Measurements from ENCODE around the gene RNF181.
A peak's percentile ranks its signal among the peaks of the same experiment; 100 is the strongest.

The RNF181 gene

DNA sequence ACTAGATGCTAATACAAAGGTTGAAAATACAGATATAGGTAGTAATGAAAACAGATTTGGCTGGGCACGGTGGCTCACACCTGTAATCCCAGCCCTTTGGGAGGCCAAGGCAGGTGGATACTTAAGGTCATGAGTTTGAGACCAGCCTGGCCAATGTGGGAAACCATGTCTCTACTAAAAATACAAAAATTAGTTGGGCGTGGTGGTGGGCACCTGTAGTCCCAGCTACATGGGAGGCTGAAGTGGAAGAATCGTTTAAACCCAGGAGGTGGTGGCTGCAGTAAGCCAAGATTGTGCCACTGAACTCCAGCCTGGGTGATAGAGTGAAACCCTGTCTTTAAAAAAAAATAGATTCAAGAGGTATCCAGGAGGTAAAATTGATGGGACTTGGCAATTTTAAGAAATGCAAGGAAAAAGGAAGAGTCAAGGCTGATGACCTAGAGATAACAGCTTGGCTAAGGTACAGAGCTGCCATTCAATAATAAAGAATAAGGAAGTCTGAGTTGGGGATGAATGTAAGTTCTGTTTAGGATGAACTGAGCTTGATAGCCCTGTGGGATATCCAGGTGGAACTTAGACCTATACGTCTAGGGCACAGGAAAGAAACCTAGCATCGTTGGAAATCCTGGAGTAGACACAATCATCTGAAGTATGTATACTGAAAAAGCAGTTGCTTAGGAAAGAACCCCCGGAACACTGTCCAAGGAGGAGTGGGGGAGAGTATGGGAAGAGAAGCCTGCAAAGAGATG lies 47.5 kb upstream of the RNF181 start:
- peak; percentile 14 for ATAC-seq
- TF ChIP-seq ARNTL (CRISPR knock-in tag; IDR thresholded peaks at IDR 0.05; ENCODE audit: borderline replicate concordance, low read depth) = no peak
- TF ChIP-seq, protein P1, sequence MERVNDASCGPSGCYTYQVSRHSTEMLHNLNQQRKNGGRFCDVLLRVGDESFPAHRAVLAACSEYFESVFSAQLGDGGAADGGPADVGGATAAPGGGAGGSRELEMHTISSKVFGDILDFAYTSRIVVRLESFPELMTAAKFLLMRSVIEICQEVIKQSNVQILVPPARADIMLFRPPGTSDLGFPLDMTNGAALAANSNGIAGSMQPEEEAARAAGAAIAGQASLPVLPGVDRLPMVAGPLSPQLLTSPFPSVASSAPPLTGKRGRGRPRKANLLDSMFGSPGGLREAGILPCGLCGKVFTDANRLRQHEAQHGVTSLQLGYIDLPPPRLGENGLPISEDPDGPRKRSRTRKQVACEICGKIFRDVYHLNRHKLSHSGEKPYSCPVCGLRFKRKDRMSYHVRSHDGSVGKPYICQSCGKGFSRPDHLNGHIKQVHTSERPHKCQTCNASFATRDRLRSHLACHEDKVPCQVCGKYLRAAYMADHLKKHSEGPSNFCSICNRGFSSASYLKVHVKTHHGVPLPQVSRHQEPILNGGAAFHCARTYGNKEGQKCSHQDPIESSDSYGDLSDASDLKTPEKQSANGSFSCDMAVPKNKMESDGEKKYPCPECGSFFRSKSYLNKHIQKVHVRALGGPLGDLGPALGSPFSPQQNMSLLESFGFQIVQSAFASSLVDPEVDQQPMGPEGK (CRISPR knock-in tag; IDR thresholded peaks at IDR 0.05; ENCODE audit: borderline replicate concordance) = no peak
- no peak for TF ChIP-seq ZFP30 (CRISPR knock-in tag; IDR thresholded peaks at IDR 0.05)
- no peak for TF ChIP-seq ESRRG (CRISPR knock-in tag; IDR thresholded peaks at IDR 0.05)
- TF ChIP-seq ISL1 (CRISPR knock-in tag; IDR thresholded peaks at IDR 0.05) = no peak
- TF ChIP-seq ZFP3 (CRISPR knock-in tag; IDR thresholded peaks at IDR 0.05) = no peak
- no peak for TF ChIP-seq ZNF70 (CRISPR knock-in tag; IDR thresholded peaks at IDR 0.05)
- TF ChIP-seq POU6F1 (CRISPR knock-in tag; IDR thresholded peaks at IDR 0.05; ENCODE audit: borderline replicate concordance, low read depth) = no peak
- TF ChIP-seq SNAI2 (CRISPR knock-in tag; IDR thresholded peaks at IDR 0.05) = no peak
- no peak for TF ChIP-seq ZNF565 (CRISPR knock-in tag; conservative IDR thresholded peaks at IDR 0.05; ENCODE audit: low read depth)
- no peak for TF ChIP-seq OSR1 (CRISPR knock-in tag; IDR thresholded peaks at IDR 0.05)
- TF ChIP-seq, protein P2, sequence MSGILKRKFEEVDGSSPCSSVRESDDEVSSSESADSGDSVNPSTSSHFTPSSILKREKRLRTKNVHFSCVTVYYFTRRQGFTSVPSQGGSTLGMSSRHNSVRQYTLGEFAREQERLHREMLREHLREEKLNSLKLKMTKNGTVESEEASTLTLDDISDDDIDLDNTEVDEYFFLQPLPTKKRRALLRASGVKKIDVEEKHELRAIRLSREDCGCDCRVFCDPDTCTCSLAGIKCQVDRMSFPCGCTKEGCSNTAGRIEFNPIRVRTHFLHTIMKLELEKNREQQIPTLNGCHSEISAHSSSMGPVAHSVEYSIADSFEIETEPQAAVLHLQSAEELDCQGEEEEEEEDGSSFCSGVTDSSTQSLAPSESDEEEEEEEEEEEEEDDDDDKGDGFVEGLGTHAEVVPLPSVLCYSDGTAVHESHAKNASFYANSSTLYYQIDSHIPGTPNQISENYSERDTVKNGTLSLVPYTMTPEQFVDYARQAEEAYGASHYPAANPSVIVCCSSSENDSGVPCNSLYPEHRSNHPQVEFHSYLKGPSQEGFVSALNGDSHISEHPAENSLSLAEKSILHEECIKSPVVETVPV (CRISPR knock-in tag; IDR thresholded peaks at IDR 0.05) = no peak
- TF ChIP-seq, protein P3, sequence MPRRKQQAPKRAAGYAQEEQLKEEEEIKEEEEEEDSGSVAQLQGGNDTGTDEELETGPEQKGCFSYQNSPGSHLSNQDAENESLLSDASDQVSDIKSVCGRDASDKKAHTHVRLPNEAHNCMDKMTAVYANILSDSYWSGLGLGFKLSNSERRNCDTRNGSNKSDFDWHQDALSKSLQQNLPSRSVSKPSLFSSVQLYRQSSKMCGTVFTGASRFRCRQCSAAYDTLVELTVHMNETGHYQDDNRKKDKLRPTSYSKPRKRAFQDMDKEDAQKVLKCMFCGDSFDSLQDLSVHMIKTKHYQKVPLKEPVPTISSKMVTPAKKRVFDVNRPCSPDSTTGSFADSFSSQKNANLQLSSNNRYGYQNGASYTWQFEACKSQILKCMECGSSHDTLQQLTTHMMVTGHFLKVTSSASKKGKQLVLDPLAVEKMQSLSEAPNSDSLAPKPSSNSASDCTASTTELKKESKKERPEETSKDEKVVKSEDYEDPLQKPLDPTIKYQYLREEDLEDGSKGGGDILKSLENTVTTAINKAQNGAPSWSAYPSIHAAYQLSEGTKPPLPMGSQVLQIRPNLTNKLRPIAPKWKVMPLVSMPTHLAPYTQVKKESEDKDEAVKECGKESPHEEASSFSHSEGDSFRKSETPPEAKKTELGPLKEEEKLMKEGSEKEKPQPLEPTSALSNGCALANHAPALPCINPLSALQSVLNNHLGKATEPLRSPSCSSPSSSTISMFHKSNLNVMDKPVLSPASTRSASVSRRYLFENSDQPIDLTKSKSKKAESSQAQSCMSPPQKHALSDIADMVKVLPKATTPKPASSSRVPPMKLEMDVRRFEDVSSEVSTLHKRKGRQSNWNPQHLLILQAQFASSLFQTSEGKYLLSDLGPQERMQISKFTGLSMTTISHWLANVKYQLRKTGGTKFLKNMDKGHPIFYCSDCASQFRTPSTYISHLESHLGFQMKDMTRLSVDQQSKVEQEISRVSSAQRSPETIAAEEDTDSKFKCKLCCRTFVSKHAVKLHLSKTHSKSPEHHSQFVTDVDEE (CRISPR knock-in tag; IDR thresholded peaks at IDR 0.05) = no peak
- no peak for TF ChIP-seq CREB5 (CRISPR knock-in tag; IDR thresholded peaks at IDR 0.05; ENCODE audit: low read depth)

DNA sequence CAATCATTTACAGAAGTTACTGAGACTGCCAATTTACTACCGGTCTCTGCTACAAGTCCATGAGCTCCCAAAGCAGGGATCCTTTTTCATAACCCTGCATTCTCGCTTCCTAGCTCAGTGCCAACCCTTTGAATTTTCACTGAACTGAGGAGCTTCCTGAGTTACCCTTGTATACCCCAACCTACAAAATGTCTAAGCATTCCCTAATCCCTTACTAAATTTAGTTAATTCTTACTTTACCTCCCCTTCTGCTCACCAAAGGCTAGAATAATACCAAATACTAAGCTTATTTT lies 47.0 kb upstream of the RNF181 start:
- TF ChIP-seq TOX (CRISPR knock-in tag; IDR thresholded peaks at IDR 0.05; ENCODE audit: borderline replicate concordance) (no peak), OSR1 (CRISPR knock-in tag; IDR thresholded peaks at IDR 0.05) (no peak), ESRRG (CRISPR knock-in tag; IDR thresholded peaks at IDR 0.05) (no peak), RARB (CRISPR knock-in tag; IDR thresholded peaks at IDR 0.05) (no peak), ZNF70 (CRISPR knock-in tag; IDR thresholded peaks at IDR 0.05) (no peak), ZFP30 (CRISPR knock-in tag; IDR thresholded peaks at IDR 0.05) (no peak), CREB5 (CRISPR knock-in tag; IDR thresholded peaks at IDR 0.05; ENCODE audit: low read depth) (no peak), SNAI2 (CRISPR knock-in tag; IDR thresholded peaks at IDR 0.05) (no peak)
- TF ChIP-seq, protein P1 (CRISPR knock-in tag; IDR thresholded peaks at IDR 0.05; ENCODE audit: borderline replicate concordance) = no peak
- TF ChIP-seq, protein P2 (CRISPR knock-in tag; IDR thresholded peaks at IDR 0.05) = no peak
- ATAC-seq = no peak; the same call in 2 of the 3 replicates

Data from SK-N-SH treated with all-trans-retinoic acid at 6 μM for 48 hours (cell line).